Measurements from ENCODE around the gene ADAMTSL5. TPM values are rescaled to one million over a fixed set of nuclear protein-coding genes. Genes with fewer than 3 reads are reported as not detected.

Gene ADAMTSL5
- total and polyA plus RNA-seq, 2 of the 13 experiments (the other 11 are each of a cell fraction or from before 2014, with no cell fraction given) = 0.60 to 2.7 TPM

DNA sequence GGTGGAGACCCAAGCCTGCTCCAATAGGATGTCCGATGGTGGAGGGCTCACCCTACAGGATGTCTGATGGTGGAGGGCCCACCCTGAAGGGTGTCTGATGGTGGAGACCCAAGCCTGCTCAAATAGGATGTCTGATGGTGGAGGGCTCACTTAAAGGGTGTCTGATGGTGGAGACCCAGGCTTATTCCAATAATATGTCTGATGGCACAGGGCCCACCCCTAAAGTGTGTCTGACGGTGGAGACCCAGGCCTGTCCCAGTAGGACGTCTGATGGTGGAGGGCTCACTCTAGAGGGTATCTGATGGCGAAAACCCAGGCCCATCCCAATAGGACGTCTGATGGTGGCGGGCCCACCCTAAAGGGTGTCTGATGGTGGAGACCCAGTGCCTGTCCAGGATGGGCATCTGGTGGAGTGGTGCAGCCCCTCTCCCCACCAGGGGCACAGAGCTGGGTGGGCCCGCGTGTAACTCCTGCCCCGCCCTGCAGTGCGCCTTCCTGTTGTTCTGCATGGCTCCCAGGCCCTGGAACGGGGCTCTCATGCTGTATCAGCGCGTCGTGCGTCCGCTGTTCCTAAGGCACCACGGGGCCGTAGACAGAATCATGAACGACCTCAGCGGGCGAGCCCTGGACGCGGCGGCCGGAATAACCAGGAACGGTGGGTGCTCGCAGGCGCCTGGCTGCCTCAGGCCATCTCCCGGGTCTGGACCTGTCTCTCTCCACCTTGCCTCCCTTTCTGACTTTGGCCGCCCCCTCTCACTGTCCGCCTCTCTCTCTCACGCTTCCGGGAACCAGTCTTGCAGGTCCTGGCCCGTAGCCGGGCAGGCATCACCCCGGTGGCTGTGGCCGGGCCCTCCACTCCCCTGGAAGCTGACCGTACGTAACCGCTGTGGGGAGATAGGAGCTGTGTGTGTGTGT lies 16.8 kb downstream of the ADAMTSL5 start:
- H3K36me3 ChIP-seq (replicated peaks in 1 of 2; ENCODE audit: control insufficient read depth in 1 of 2, insufficient read depth in 2 of 2, low read length in 2 of 2) = no peaks in the 10 kb centered on the region
- no peak for TF ChIP-seq ZFP1 (CRISPR knock-in tag; IDR thresholded peaks at IDR 0.05)
- peak; percentile 99 for TF ChIP-seq ZSCAN22 (CRISPR knock-in tag; IDR thresholded peaks at IDR 0.05)
- TF ChIP-seq, protein P1, sequence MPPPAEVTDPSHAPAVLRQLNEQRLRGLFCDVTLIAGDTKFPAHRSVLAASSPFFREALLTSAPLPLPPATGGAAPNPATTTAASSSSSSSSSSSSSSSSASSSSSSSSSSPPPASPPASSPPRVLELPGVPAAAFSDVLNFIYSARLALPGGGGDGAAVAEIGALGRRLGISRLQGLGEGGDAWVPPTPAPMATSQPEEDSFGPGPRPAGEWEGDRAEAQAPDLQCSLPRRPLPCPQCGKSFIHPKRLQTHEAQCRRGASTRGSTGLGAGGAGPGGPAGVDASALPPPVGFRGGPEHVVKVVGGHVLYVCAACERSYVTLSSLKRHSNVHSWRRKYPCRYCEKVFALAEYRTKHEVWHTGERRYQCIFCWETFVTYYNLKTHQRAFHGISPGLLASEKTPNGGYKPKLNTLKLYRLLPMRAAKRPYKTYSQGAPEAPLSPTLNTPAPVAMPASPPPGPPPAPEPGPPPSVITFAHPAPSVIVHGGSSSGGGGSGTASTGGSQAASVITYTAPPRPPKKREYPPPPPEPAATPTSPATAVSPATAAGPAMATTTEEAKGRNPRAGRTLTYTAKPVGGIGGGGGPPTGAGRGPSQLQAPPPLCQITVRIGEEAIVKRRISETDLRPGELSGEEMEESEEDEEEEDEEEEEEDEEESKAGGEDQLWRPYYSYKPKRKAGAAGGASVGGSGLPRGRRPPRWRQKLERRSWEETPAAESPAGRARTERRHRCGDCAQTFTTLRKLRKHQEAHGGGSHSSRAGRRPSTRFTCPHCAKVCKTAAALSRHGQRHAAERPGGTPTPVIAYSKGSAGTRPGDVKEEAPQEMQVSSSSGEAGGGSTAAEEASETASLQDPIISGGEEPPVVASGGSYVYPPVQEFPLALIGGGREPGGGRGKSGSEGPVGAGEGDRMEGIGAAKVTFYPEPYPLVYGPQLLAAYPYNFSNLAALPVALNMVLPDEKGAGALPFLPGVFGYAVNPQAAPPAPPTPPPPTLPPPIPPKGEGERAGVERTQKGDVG (CRISPR knock-in tag; IDR thresholded peaks at IDR 0.05; ENCODE audit: borderline replicate concordance) = no peak
- peak; percentile 86 for TF ChIP-seq AGO2 (optimal IDR thresholded peaks at IDR 0.05; ENCODE audit: low read depth, low read length)
- TF ChIP-seq AGO1 (IDR thresholded peaks at IDR 0.05; ENCODE audit: low read depth, low read length, poor library complexity, severe bottlenecking) = peak; percentile 72
- TF ChIP-seq, protein P2, sequence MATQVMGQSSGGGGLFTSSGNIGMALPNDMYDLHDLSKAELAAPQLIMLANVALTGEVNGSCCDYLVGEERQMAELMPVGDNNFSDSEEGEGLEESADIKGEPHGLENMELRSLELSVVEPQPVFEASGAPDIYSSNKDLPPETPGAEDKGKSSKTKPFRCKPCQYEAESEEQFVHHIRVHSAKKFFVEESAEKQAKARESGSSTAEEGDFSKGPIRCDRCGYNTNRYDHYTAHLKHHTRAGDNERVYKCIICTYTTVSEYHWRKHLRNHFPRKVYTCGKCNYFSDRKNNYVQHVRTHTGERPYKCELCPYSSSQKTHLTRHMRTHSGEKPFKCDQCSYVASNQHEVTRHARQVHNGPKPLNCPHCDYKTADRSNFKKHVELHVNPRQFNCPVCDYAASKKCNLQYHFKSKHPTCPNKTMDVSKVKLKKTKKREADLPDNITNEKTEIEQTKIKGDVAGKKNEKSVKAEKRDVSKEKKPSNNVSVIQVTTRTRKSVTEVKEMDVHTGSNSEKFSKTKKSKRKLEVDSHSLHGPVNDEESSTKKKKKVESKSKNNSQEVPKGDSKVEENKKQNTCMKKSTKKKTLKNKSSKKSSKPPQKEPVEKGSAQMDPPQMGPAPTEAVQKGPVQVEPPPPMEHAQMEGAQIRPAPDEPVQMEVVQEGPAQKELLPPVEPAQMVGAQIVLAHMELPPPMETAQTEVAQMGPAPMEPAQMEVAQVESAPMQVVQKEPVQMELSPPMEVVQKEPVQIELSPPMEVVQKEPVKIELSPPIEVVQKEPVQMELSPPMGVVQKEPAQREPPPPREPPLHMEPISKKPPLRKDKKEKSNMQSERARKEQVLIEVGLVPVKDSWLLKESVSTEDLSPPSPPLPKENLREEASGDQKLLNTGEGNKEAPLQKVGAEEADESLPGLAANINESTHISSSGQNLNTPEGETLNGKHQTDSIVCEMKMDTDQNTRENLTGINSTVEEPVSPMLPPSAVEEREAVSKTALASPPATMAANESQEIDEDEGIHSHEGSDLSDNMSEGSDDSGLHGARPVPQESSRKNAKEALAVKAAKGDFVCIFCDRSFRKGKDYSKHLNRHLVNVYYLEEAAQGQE (IDR thresholded peaks at IDR 0.05; ENCODE audit: borderline replicate concordance in 1 of 2, low read depth in 1 of 2, low read length in 2 of 2) = no peak
- TF ChIP-seq, protein P3, sequence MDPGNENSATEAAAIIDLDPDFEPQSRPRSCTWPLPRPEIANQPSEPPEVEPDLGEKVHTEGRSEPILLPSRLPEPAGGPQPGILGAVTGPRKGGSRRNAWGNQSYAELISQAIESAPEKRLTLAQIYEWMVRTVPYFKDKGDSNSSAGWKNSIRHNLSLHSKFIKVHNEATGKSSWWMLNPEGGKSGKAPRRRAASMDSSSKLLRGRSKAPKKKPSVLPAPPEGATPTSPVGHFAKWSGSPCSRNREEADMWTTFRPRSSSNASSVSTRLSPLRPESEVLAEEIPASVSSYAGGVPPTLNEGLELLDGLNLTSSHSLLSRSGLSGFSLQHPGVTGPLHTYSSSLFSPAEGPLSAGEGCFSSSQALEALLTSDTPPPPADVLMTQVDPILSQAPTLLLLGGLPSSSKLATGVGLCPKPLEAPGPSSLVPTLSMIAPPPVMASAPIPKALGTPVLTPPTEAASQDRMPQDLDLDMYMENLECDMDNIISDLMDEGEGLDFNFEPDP (CRISPR knock-in tag; conservative IDR thresholded peaks at IDR 0.05) = 0 out of 2 replicates have a peak, but pooled peaks have one; percentile 36
- peak; percentile 42; the same call in 1 of the 2 replicates for TF ChIP-seq HOXA9 (CRISPR knock-in tag; IDR thresholded peaks at IDR 0.05; ENCODE audit: borderline replicate concordance)
- no peak for TF ChIP-seq MED8 (CRISPR knock-in tag; IDR thresholded peaks at IDR 0.05; ENCODE audit: insufficient replicate concordance)
- no peak overlapping the region for H3K4me2 ChIP-seq (ENCODE audit: low read depth, low read length)
- DNase-seq (ENCODE audit: low spot score) = no peak
- no peak for FAIRE-seq
- ChIA-PET POLR2A (no interaction called here), CTCF (ENCODE audit: low intra/inter-chr PET ratio, low total read pairs) (no interaction called here)
- H3K4me1 ChIP-seq (ENCODE audit: insufficient read depth, low read length) = peaks cover 58% of the 10 kb centered on the region
- in situ Hi-C loops (cut with HindIII; ENCODE audit: extremely low pct_ligation_motif_present, low pct_unique_long_range_greater_than_20kb) = no loop called here
- H3K9ac ChIP-seq (ENCODE audit: insufficient read depth, low read depth, low read length) = no peak overlapping the region
- H4K20me1 ChIP-seq (ENCODE audit: insufficient read depth, low read length) = no peaks in the 10 kb centered on the region
- no peaks in the 10 kb centered on the region for H3K9me3 ChIP-seq (ENCODE audit: low read length)
- no TSS peak for BruUV-seq (replicated peaks)
- H3K4me3 ChIP-seq (replicated peaks in 1 of 3; ENCODE audit: insufficient read depth in 1 of 3, low read depth in 2 of 3, low read length in 3 of 3) = no peak overlapping the region
- no peak overlapping the region for H3K27ac ChIP-seq (ENCODE audit: extremely low read length, insufficient read depth, low read length)
- H3K79me2 ChIP-seq (ENCODE audit: insufficient read depth, low read length) = peaks cover 6% of the 10 kb centered on the region
- WGBS (ENCODE audit: low lambda C conversion rate) = 95% methylated on average over 35 of the region's 40 CpGs
- H2AFZ ChIP-seq (ENCODE audit: low read length) = no peak overlapping the region
- no peak for ATAC-seq
- intact Hi-C loops (cut with micrococcal nuclease; ENCODE audit: unreplicated experiment) = no loop called here
- H3K27me3 ChIP-seq (ENCODE audit: control insufficient read depth in 1 of 2, insufficient read depth in 2 of 2, low read length in 2 of 2) = no peaks in the 10 kb centered on the region

All from HepG2 (cell line).